GM19025 (cell line): ENCODE measurements around the gene A2M.

ENCODE experiments used
- ATAC-seq: cut with Tn5 transposase; IDR thresholded peaks from one replicate; pipeline ENCODE4 v1.9.1; 2021; ENCODE audit warnings: mild to moderate bottlenecking, low read depth, moderate library complexity; ENCODE audit not compliant: unreplicated experiment

A2M gene

GRCh38 chr12:9075138-9075535 lies 40.6 kb downstream of the A2M start:
- no peak for ATAC-seq

GRCh38 chr12:9074484-9075137 lies 41.1 kb downstream of the A2M start:
- ATAC-seq = no peak

- ATAC-seq = no peak
Measured at GRCh38 chr12:9073076-9073475, 42.6 kb downstream of the A2M start.

GRCh38 chr12:9072481-9073038 lies 43.2 kb downstream of the A2M start:
- no peak for ATAC-seq

- no peak for ATAC-seq
Measured at GRCh38 chr12:9071969-9072368, 43.8 kb downstream of the A2M start.

- no peak for ATAC-seq
Measured at GRCh38 chr12:9071518-9071917, 44.2 kb downstream of the A2M start.

GRCh38 chr12:9070351-9070750 lies 45.4 kb downstream of the A2M start:
- ATAC-seq = no peak

GRCh38 chr12:9068600-9068999 lies 47.1 kb downstream of the A2M start:
- ATAC-seq = no peak

GRCh38 chr12:9068086-9068485 lies 47.6 kb downstream of the A2M start:
- no peak for ATAC-seq

- no peak for ATAC-seq
Measured at GRCh38 chr12:9066755-9067423, 48.8 kb downstream of the A2M start.

- ATAC-seq = no peak
Measured at GRCh38 chr12:9066183-9066623, 49.5 kb downstream of the A2M start.

GRCh38 chr12:9065607-9065856 lies 50.2 kb downstream of the A2M start:
- ATAC-seq = no peak

- ATAC-seq = no peak
Measured at GRCh38 chr12:9064815-9065606, 50.7 kb downstream of the A2M start.

GRCh38 chr12:9064201-9064814 lies 51.4 kb downstream of the A2M start:
- peak; percentile 63 for ATAC-seq

GRCh38 chr12:9052610-9053009 lies 63.1 kb downstream of the A2M start:
- ATAC-seq = no peak

GRCh38 chr12:9051158-9051550 lies 64.6 kb downstream of the A2M start:
- ATAC-seq = no peak

- ATAC-seq = no peak
Measured at GRCh38 chr12:9050521-9051157, 65.1 kb downstream of the A2M start.

- ATAC-seq = no peak
Measured at GRCh38 chr12:9049520-9050133, 66.1 kb downstream of the A2M start.

- ATAC-seq = no peak
Measured at GRCh38 chr12:9048930-9049329, 66.8 kb downstream of the A2M start.

GRCh38 chr12:9047105-9047504 lies 68.6 kb downstream of the A2M start:
- no peak for ATAC-seq
